MV-4-11 (cell line): ENCODE measurements around the gene USP36.
"Not testable (repeated sequence)": the region's sequence is repeated elsewhere in the genome, so short reads cannot be mapped to it uniquely, and the experiment has no call there.

Source experiments
- DNase-seq: peaks from one replicate; lab custom pipeline; 2025; lab: John Stamatoyannopoulos, UW

The USP36 gene

DNA sequence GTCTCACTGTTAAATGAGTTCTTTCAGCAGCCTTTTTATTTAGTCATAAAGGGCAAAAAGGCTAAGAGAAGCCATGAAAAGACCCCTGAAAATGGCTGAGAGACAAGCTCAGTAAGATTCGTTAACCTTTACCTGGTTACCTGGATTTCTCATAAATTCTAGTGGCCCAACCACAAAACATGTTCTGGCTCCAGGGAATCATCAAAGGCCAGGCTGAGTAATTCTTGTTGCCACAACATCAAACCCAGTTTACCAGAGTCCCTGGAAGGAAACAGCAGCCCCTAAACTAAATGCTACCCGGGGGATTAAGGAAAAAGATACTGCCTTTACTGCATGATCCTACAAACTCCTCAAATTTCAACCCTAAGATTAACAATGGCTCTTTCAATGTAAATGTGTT lies 74.4 kb downstream of the USP36 start:
- no peak for DNase-seq

DNA sequence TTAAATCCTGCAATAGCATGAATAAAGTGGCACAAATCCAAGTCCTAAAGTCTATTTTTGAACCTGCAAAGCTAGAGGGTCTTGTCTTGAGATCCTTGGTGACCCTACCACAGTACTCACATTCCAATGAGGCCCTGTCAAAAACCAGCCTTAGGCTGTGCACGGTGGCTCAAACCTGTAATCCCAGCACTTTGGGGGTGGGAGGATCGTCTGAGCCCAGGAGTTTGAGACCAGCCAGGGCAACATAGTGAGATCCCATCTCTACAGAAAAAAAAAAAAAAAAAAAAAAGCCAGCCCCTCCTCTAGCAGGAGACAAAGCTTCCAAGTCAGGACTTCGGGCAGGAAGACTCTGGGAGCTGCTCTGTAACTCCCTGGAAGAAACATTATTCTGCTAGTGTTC lies 74.8 kb downstream of the USP36 start:
- DNase-seq, result no peak

DNA sequence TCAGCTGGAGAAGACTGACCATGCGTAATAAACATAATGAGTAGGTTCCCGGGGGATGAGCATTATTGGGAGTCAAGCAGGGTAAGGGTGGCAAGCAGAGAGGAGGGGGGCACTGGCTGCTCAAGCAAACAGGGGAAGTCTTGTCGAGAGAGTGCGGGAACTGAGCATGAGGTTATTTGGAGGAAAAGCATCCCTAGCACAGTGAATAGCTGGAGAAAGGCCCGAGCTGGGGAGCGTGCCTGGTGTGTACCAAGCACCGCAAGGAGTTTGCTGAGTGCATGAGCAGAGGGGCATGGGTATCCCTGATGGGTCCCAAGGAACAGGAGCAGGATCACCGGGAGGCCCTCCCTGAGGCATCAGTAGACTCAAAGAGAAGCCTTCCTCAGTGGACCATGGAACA lies 75.7 kb downstream of the USP36 start:
- no peak for DNase-seq

DNA sequence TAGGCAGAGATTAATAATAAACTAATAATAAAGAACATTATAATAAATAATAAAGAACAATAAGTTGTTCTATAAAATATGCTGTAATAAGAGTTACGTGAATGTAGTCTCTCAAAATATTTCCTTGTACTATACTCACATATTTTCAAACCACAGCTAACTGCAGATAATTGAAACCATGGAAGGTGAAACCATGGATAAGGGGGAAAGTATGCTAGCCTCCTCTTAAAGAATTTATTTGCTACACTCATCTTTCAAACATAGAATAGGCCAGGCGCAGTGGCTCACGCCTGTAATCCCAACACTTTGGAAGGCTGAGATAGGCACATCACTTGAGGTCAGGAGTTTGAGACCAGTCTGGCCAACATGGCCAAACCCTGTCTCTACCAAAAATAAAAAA lies 77.1 kb downstream of the USP36 start:
- no peak for DNase-seq

DNA sequence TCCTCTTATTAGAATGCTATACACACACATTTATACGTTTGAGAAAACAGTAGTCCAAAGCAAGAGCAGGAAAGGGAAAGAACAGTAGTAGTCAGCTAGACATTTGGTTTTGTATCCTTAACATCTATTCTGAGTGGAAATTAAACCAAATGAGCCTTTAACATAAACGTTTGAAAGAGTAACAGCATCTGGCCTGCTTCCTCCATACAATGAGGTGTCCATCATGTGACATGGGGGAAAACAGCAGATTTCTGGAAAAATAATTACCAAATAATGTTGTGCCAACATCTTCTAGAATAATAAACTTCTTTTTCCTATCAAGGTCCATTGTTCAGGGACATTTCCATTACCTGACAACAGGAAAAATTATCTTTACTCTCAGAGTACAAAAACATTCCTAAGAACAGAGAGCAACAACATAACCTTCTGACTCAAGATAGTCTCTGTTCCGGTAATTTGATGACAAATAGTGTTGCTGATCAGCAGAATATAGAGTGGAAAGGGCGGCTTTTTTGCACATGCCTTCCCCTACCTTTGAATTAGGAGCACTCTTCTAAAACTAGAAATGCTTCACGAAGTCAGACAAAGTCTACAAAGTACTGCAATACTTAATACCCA lies 78.7 kb downstream of the USP36 start:
- DNase-seq, result no peak

DNA sequence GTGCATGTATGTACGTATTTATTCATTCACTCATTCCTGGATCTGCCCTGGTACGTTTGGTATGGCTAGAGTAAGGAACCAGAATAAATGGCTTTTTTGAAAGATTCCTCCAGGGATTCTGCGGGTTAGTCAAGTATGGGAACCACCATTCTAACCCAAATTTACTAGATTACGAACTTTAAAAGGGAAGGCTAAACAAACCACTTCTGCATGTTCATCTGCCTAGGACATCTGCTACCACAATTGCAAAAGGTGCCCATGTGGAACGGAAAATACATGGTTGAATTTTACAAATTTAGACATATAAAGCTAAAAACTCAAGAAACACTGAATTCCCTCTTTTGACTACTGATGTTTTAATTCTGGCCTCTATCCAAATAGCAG lies 80.7 kb downstream of the USP36 start:
- DNase-seq, result peak; percentile 28

DNA sequence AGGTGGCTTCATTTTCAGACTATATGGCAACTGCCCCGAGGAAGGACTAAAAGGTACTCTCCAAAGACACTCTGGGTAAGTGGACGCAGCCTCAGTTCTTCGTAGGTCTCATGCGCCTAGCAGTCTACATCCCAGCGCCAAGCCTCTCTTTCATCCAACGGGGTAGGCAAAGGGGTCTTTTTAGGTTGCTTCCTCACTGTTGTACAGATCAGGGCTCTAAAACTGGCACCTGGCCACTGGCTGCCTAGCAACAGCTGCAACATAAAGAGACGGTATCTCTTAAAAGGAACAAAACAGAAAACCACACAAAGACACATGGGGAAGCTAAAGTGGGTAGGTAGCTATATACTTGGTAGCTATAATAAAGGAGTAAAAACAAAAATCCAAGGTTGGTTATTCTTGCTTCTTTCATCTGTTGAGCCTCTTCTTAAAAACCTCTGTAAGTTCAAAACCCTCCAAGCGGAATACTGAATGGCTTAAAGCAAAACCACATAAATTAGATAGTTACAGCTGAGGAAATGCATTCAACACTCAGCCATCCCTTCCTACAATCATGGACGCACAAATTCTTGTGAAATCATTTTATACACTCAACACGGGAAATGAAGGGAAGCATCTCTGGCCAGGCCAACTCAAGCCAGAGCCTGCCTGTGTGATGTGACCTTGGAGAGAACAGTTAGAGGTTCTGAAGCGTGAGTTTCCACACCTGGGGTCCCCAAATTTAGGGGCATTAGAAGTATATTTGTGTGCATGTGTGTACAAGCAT lies 81.2 kb downstream of the USP36 start:
- peak; percentile 71 for DNase-seq

DNA sequence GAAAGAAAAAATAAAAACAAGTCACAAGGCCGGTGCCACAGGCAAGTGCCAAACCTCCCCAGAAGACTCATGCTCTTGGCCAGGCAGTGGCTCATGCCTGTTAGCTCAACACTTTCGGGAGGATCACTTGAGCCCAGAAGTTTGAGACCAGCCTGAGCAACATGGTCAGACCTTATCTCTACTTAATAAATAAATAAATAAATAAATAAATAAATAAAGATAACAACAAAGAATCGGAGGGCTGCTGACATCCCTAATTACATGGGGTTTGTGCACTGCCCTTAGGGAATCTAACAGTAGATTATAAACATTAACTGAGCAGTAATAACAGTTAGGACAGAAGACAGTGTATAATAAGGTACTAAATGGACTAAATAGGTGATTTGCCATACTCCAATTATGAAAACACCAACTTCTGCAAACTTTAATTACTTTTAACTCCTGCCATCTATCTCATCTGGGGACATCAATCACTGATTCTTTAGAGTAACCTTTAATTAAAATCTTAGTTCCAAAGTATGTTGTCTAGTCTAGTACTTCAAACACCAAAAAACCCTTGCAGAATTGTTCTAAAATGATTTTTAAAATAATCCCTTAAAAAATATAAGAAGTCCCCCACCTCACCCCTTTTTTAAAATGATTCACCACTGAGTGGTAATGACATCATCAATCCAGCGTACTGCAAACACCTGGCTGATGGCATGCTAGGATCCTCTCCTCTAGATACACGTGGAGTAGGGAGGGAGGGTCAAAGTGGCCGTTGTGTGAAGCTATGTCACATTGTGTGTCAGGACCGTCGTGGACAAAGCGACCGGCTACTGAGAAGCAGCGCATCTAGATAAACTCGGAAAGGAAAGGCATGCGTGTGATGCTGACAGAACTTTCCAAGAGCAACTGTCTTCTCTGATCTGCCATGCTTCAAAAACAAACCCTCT lies 87.0 kb downstream of the USP36 start:
- no peak for DNase-seq

DNA sequence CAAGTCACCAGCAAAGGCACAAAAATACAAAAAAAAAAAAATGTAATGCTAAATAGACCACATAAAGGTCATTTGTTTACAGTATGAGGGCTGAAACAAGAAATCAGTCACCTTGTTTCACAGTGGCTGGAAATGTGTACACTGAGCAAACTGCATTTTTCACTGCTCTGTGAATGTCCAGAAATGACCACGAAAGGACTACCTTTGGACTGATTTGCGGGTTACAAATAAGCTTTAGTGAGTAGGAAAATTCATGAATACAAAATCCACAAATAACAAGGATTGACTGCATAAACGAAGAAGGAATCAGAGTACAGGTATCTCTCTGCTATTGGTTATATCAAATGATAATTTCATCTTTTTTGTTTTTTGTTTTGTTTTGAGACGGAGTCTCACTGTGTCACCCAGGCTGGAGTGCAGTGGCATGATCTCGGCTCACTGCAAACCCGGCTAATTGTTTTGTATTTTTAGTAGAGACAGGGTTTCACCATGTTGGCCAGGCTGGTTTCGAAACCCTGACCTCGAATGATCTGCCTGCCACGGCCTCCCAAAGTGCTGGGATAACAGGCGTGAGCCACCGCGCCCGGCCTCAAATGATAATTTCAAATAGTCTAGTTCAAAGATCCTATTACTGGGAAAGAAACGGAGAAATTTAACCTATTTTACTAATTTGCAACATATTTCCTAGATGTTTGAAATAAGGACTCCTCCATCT lies 89.0 kb downstream of the USP36 start:
- peak; percentile 50 for DNase-seq

DNA sequence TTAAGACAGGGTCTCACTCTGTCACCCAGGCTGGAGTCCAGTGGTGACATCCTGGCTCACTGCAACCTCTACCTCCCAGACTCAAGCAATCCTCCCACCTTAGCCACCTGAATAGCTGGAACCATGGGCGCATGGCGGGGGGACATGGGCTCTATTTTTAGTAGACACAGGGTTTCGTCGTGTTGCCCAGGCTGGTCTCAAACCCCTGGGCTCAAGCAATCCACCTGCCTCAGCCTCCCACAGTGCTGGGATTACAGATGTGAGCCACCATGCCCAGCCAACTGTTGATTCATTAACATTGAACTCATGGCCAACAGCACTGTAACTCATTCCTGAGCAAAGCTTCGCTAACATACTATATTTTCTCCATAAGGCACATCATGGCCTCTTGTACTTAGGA lies 89.6 kb downstream of the USP36 start:
- not testable (repeated sequence) for DNase-seq

DNA sequence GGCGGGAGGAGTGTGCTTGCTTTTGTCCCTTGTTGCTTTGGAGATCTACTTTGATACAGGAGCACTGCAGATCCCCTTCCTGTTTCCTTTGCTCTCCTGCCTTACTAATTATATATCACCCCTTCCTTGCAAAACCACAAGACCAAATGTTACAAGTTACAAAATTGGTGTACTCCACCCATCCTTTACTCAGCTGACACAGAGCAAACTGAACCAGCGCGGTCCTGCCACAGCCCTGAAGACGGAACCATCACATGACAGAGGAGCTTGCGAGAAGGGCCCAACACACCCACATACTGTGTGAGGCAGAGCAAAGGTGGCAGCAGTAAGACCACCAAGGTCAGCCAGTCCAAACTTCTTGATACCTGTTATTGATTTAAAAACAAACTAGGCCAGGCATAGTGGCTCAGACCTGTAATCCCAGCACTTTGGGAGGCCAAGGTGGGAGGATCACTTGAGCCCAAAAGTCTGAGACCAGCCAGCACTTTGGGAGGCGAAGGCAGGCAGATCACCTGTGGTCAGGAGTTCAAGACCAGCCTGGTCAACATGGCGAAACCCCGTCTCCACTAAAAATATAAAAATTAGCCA lies 91.8 kb downstream of the USP36 start:
- peak; percentile 94 for DNase-seq

DNA sequence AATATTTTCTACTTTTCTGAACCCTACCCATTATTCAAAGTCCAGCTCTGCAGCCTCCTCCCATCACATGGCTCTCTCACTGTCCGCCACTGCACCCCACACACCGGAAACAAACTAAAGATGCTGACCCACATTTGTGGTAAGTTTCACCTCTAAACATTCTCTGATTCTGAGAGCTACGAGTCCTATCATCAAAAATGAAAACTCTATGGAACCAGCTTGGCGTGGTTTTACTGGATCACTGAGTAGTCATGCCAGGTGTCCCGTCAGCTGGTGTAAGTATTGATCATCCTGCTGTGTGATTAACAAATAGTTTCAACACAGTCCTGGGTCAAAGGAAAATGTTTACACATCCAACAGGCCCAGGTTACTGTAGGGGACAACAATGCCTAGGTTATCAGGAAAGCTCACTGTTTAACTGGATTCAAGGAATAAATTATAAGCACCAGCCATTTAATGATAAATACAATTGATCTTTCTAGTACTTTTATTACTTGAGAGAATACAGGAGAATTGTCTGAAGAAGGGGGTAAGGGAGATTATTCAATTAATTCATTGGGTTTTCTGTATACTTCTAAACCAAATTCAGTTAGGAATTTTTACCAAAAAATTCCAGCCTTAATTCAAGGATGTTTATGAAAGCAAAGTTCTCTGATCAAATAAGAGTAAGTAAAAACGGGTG lies 92.4 kb downstream of the USP36 start:
- DNase-seq, result peak; percentile 22

DNA sequence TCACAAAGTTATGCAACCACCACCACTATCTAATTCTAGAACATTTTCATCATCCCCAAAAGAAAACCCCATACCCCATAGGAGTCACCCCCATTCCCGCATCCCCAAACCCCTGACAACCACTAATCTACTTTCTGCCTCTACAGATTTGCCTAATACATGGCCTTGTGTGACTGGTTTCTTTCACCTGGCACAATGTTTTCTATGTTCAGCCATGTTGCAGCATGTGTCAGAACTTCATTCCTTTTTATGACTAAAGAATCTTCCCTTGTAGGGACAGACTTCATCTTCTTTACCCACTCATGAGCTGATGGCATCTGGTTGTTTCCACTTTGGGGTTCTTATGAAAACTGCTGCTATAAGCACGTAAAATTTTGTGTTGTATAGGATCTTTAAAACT lies 93.1 kb downstream of the USP36 start:
- peak; percentile 4 for DNase-seq

DNA sequence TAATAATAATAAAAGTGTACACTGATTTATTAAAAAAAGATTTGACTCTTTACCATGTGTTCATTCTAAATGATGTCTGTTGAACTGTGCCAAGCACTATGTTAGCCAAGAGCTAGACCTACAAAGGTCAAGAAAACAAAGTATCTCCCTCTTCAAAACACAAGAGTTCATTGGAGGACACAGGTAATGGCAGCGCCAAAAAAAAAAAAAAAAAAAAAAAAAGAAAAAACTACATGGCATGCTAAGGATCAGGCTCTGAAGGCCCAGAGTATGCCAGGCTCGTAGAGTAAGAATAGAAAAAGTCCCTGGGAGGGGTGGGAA lies 93.7 kb downstream of the USP36 start:
- no peak for DNase-seq

DNA sequence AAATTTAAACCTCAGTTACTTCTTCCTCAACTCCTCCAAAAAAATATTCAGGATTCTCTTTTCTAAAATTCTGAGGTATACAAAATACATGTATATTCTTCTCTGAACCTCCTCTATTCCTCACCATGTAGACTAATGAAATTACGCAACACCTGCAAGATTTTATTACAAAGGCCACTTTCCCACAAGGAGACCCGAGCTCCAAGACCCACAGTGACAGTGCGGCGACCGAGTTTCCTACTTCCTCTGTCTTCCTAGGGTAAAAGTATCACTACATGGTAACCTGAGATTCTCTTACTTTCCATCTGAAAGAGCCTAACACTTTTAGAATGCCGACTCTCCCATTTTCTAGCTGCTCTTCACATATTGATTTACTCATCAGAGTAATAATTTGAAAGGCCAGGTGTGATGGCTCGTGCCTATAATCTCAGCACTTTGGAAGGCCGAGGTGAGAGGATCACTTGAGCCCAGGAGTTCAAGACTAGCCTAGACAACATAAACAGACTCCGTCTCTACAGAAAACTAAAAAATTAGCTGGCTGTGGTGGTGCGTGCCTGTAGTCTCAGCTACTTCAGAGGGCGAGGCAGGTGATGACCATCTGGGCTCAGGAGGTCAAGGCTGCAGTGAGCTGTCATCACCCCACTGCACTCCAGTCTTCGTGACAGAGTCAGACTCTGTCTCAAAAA lies 94.2 kb downstream of the USP36 start:
- DNase-seq, result peak; percentile 30
